Stimulated activated naive CD8-positive, alpha-beta T cell treated with anti-CD3 and anti-CD28 coated beads, Interleukin-15, Interleukin-2, amounts not matched to agents 100 ng/mL and 50 ng/mL, for 24 hours (primary cell): ENCODE measurements around the gene TNFSF15.
"Not testable (repeated sequence)": the region's sequence is repeated elsewhere in the genome, so short reads cannot be mapped to it uniquely, and the experiment has no call there.

Source experiments
- H3K27ac Mint-ChIP-seq: one replicate; pipeline ENCODE4 v1.8.0; 2021; ENCODE audit warnings: mild to moderate bottlenecking, mixed read lengths
- H3K27me3 Mint-ChIP-seq: one replicate; pipeline ENCODE4 v1.8.0; 2021; ENCODE audit warnings: mixed read lengths
- H3K36me3 Mint-ChIP-seq: one replicate; pipeline ENCODE4 v1.8.0; 2021; ENCODE audit warnings: low read depth, mixed read lengths
- H3K4me1 Mint-ChIP-seq: one replicate; pipeline ENCODE4 v1.8.0; 2021; ENCODE audit warnings: low read depth, mixed read lengths
- H3K4me3 Mint-ChIP-seq: one replicate; pipeline ENCODE4 v1.8.0; 2021; ENCODE audit warnings: mild to moderate bottlenecking, mixed read lengths
- H3K9me3 Mint-ChIP-seq: one replicate; pipeline ENCODE4 v1.8.0; 2021; ENCODE audit warnings: mixed read lengths

TNFSF15 gene

GRCh38 chr9:114759512-114760341, 46.1 kb downstream of the TNFSF15 start:
- Mint-ChIP-seq H3K9me3 (peaks cover 8% of the 10 kb centered on the region), H3K27me3 (no peaks in the 10 kb centered on the region), H3K27ac (no peak overlapping the region), H3K4me1 (peaks cover 19% of the 10 kb centered on the region), H3K4me3 (no peak overlapping the region), H3K36me3 (no peaks in the 10 kb centered on the region)

- Mint-ChIP-seq H3K9me3 (peaks cover 8% of the 10 kb centered on the region), H3K4me3 (no peak overlapping the region), H3K36me3 (no peaks in the 10 kb centered on the region), H3K27ac (no peak overlapping the region), H3K27me3 (no peaks in the 10 kb centered on the region), H3K4me1 (peaks cover 29% of the 10 kb centered on the region)
Observed at GRCh38 chr9:114757984-114758383, 47.9 kb downstream of the TNFSF15 start.

GRCh38 chr9:114757395-114757794, 48.4 kb downstream of the TNFSF15 start:
- no peak overlapping the region for H3K27ac Mint-ChIP-seq
- H3K4me3 Mint-ChIP-seq, result no peak overlapping the region
- H3K36me3 Mint-ChIP-seq, result no peaks in the 10 kb centered on the region
- H3K9me3 Mint-ChIP-seq, result peaks cover 8% of the 10 kb centered on the region
- peaks cover 29% of the 10 kb centered on the region for H3K4me1 Mint-ChIP-seq
- no peaks in the 10 kb centered on the region for H3K27me3 Mint-ChIP-seq

GRCh38 chr9:114756920-114757319, 48.9 kb downstream of the TNFSF15 start:
- H3K4me3 Mint-ChIP-seq, result no peak overlapping the region
- H3K9me3 Mint-ChIP-seq, result peaks cover 8% of the 10 kb centered on the region
- H3K27me3 Mint-ChIP-seq, result no peaks in the 10 kb centered on the region
- H3K36me3 Mint-ChIP-seq, result no peaks in the 10 kb centered on the region
- peaks cover 29% of the 10 kb centered on the region for H3K4me1 Mint-ChIP-seq
- no peak overlapping the region for H3K27ac Mint-ChIP-seq

GRCh38 chr9:114754581-114754980, 51.3 kb downstream of the TNFSF15 start:
- H3K36me3 Mint-ChIP-seq, result no peaks in the 10 kb centered on the region
- peaks cover 29% of the 10 kb centered on the region for H3K4me1 Mint-ChIP-seq
- H3K27me3 Mint-ChIP-seq, result no peaks in the 10 kb centered on the region
- H3K9me3 Mint-ChIP-seq, result peaks cover 8% of the 10 kb centered on the region
- H3K27ac Mint-ChIP-seq, result no peak overlapping the region
- no peak overlapping the region for H3K4me3 Mint-ChIP-seq

GRCh38 chr9:114746591-114747346, 59.1 kb downstream of the TNFSF15 start:
- Mint-ChIP-seq H3K4me1 (peaks cover 20% of the 10 kb centered on the region), H3K27ac (no peak overlapping the region), H3K4me3 (no peak overlapping the region), H3K36me3 (no peaks in the 10 kb centered on the region), H3K9me3 (no peaks in the 10 kb centered on the region), H3K27me3 (no peaks in the 10 kb centered on the region)

GRCh38 chr9:114745879-114746550, 59.8 kb downstream of the TNFSF15 start:
- Mint-ChIP-seq H3K36me3 (no peaks in the 10 kb centered on the region), H3K4me1 (peaks cover 20% of the 10 kb centered on the region), H3K4me3 (no peak overlapping the region), H3K9me3 (no peaks in the 10 kb centered on the region), H3K27ac (no peak overlapping the region), H3K27me3 (no peaks in the 10 kb centered on the region)

- no peak overlapping the region for H3K27ac Mint-ChIP-seq
- no peaks in the 10 kb centered on the region for H3K27me3 Mint-ChIP-seq
- peaks cover 26% of the 10 kb centered on the region for H3K4me1 Mint-ChIP-seq
- H3K9me3 Mint-ChIP-seq, result no peaks in the 10 kb centered on the region
- no peak overlapping the region for H3K4me3 Mint-ChIP-seq
- H3K36me3 Mint-ChIP-seq, result no peaks in the 10 kb centered on the region
Observed at GRCh38 chr9:114745108-114745848, 60.6 kb downstream of the TNFSF15 start.

- no peak overlapping the region for H3K27ac Mint-ChIP-seq
- no peaks in the 10 kb centered on the region for H3K9me3 Mint-ChIP-seq
- H3K27me3 Mint-ChIP-seq, result no peaks in the 10 kb centered on the region
- H3K4me1 Mint-ChIP-seq, result peaks cover 45% of the 10 kb centered on the region
- H3K36me3 Mint-ChIP-seq, result no peaks in the 10 kb centered on the region
- H3K4me3 Mint-ChIP-seq, result no peak overlapping the region
Observed at GRCh38 chr9:114743446-114743845, 62.4 kb downstream of the TNFSF15 start.

- Mint-ChIP-seq H3K9me3 (no peaks in the 10 kb centered on the region), H3K36me3 (no peaks in the 10 kb centered on the region), H3K4me1 (peaks cover 50% of the 10 kb centered on the region), H3K27ac (no peak overlapping the region), H3K27me3 (no peaks in the 10 kb centered on the region), H3K4me3 (no peak overlapping the region)
Observed at GRCh38 chr9:114742947-114743346, 62.9 kb downstream of the TNFSF15 start.

- H3K9me3 Mint-ChIP-seq, H3K27ac Mint-ChIP-seq, H3K36me3 Mint-ChIP-seq, H3K4me3 Mint-ChIP-seq, H3K27me3 Mint-ChIP-seq: not testable (repeated sequence)
- peaks cover 57% of the 10 kb centered on the region for H3K4me1 Mint-ChIP-seq
Observed at GRCh38 chr9:114741521-114741920, 64.3 kb downstream of the TNFSF15 start.

- Mint-ChIP-seq H3K36me3 (no peaks in the 10 kb centered on the region), H3K27ac (peak overlapping the region; percentile 73), H3K27me3 (no peaks in the 10 kb centered on the region), H3K4me1 (peaks cover 72% of the 10 kb centered on the region), H3K4me3 (no peak overlapping the region), H3K9me3 (no peaks in the 10 kb centered on the region)
Observed at GRCh38 chr9:114738581-114739316, 67.1 kb downstream of the TNFSF15 start.

GRCh38 chr9:114737847-114738246, 68.0 kb downstream of the TNFSF15 start:
- Mint-ChIP-seq H3K4me1 (peaks cover 72% of the 10 kb centered on the region), H3K4me3 (no peak overlapping the region), H3K27me3 (no peaks in the 10 kb centered on the region), H3K27ac (peak overlapping the region; percentile 73), H3K9me3 (no peaks in the 10 kb centered on the region), H3K36me3 (no peaks in the 10 kb centered on the region)

GRCh38 chr9:114737118-114737517, 68.7 kb downstream of the TNFSF15 start:
- Mint-ChIP-seq H3K36me3 (no peaks in the 10 kb centered on the region), H3K9me3 (no peaks in the 10 kb centered on the region), H3K4me3 (no peak overlapping the region), H3K27ac (peak overlapping the region; percentile 73), H3K4me1 (peaks cover 72% of the 10 kb centered on the region), H3K27me3 (no peaks in the 10 kb centered on the region)
